NCI-H1105 treated with DMSO at 0.1 percent for 48 hours (cell line): ENCODE data around the gene TNFSF8.

Experiments
- DNase-seq: peaks from one replicate; lab custom pipeline; 2025; lab: John Stamatoyannopoulos, UW

TNFSF8 gene

GRCh38 chr9:114930056-114930812 lies at the start of gene TNFSF8:
Gene TNFSF8, minus strand, starts transcription at chr9:114930591. Its CDS starts 288 bp downstream, at chr9:114930303.
- no peak for DNase-seq

- DNase-seq = no peak
These were observed 42.8 kb upstream of the TNFSF8 start for GRCh38 chr9:114973216-114973615.

GRCh38 chr9:114972510-114973136 lies 42.2 kb upstream of the TNFSF8 start:
- no peak for DNase-seq

- no peak for DNase-seq
These were observed 38.9 kb upstream of the TNFSF8 start for GRCh38 chr9:114969269-114969668.

DNA sequence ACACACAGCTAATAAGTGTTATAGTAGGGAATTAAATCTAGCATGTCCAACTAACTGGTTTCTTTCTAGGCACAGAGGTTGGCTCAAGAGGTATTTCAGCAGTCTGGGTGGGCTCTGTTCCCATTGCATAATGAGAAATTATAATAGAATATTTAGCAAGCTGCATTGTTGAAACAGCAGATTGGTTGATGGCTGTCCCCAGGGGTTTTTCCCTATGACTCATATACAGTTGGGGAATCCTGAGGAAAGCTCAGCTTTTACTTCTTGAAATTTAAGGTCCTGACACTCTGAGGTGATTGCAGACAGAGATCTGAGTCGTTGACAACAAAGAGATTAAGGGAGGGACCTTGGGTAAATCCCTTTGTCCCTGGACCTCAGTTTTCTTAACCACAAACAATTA lies 38.3 kb upstream of the TNFSF8 start:
- DNase-seq = no peak

GRCh38 chr9:114965564-114965963 lies 35.2 kb upstream of the TNFSF8 start:
- DNase-seq = no peak

DNA sequence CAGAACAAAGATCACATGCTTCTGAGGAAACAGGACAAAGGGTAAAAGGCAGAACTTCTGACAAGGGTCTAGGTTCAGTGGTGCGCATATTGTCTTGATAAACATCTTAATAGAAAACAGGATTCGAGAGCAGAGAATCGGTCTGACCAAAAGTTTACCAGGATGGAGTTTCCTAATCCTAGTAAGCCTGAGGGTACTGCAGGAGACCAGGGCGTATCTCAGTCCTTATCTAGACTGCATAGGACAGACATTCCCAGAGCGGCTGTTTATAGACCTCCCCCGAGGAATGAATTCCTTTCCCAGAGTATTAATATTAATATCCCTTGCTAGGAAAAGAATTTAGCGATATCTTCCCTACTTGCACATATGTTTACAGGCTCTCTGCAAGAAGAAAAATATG lies 32.4 kb upstream of the TNFSF8 start:
- DNase-seq = no peak

DNA sequence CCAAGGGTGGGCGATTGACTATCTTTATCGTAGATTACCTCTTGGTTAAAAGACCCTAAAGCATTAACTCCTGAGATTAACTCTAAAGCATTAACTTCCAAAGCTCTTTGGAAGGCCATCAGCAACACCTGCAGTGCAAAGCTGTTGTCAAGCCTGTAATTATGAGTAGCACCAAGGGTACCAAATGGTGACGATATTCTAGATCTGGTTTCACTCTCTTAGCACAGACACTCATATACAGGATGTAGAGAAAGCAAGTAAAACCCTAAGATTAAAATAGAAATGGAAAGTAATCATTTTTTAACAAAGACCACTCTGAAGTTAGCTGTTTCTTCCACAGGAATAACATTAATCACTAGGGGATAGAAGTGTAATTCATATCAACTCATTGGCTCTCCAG lies 29.9 kb upstream of the TNFSF8 start:
- no peak for DNase-seq

- DNase-seq = no peak
These were observed 28.4 kb upstream of the TNFSF8 start for GRCh38 chr9:114958844-114959235.

DNA sequence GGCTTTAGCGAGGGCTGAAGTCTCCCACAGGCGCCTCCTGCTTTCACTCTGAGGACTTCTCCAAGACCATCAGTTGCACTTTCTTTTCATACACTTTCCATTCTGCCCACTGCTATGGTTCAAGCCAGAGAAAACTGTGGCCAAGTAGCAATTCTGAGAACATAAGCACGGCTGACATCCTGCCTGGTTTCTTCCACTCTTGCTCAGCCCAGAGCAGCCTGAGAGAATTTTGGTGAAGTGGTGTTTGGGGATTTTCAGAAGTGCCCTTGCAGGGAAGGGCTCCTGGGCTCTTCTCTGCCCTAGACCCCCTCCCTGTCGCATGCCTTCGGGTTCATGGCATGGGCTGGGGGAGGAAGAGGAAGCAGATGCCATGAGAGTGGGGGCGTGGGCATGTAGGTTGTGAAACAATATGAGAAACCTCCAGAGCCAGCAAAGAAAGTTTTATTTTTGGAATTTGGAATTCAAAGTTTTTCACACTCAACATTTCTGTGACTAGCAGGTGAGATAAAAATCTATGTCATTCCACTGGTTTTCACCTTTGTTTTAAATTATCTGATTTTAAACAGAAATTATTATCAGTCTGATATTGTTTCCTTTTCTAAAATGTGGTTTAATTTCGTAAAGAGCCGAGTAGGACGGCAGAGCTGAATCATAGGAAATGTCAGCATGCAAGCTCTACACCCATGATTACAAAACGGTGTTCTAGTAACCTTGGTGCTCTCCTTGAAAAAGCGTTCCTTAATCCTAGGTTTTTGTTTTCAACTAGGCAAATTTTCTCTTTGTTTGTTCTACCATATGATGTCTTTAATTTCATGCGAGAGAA lies 27.8 kb upstream of the TNFSF8 start:
- DNase-seq = no peak

DNA sequence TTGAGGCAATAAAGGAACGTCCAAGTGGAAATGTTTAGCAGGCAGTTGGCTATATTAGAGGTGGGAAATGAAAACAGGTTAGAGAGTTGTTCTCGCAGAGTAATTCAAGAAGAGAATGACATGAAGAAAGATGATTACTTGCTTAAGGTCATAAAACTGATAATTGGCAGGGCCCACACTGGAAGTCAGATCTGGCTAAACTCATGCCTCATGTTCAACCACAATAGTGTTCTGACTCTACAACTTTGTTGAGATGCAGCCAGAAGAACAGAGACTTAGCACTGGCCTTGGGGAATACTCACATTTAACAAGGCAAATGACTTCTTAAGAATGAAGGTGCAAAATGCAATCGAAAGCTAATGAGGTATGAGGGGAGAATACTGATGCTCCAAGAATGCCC lies 27.2 kb upstream of the TNFSF8 start:
- no peak for DNase-seq

DNA sequence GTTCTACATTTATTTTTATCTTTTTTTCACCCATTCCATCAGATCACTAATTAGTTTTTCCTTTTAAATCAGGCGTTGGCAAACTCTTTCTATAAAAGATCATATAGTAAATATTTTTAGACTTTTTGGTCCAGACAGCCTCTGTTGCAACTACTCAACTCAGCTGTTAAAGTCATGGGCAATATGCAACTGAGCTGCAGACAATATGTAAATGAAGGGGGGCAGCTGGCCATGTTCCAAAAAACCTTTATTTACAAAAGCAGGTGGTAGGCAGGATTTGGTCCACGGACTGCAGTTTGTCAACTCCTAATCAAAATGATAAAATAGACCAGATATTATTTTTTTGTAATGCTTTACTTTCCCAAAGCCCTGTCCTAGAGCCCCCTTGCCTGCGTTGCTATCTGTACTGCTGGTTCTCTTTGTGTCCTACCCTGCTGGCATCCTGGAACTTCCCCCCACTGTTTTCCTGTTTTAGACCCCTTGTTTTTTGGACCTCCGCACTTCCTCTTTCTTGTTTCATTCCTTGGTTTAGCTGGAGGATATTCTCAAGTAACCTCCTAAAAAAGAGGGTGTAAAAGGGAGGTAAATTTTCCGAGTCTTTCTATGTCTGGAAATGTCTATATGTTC lies 24.7 kb upstream of the TNFSF8 start:
- peak; percentile 24 for DNase-seq

- no peak for DNase-seq
These were observed 23.6 kb upstream of the TNFSF8 start for GRCh38 chr9:114953959-114954358.

- DNase-seq = no peak
These were observed 22.7 kb upstream of the TNFSF8 start for GRCh38 chr9:114953046-114953445.

DNA sequence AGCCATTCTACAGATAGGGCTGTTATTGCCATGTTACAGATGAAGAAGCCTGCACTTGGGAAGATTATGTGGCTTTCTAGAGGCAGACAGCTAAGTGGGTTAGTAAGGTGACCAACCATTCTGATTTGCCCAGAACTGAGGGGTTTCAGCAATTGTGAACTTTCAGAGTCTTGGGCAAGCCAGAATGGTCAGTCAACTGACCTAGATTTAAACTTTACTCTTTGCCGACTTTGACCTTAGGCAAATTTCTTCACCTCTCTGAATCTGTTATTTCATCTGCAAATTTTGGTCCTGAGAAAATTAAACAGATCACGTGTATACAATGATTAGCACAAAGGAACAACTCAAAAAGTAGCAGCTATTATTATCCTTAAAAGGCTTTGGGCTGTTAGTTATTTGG lies 20.4 kb upstream of the TNFSF8 start:
- no peak for DNase-seq

DNA sequence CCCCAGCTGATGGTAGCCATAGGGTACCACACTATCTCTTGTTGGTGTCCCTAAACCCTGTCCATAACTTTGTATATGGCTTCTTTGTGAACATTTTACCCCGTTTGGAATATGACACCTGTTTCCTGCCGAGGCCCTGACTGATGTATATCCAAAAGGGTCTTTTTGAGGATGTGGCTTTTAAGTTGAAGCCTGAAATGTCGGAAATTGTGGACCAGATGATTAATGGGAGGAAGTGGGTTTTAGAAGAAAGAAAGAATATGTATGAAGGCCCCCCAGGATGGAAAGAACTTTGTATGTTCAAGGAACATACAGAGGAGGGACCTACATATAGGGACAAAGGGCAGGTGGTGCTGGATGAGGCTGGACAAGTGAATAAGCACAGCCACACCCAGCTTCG lies 16.7 kb upstream of the TNFSF8 start:
- DNase-seq = no peak

DNA sequence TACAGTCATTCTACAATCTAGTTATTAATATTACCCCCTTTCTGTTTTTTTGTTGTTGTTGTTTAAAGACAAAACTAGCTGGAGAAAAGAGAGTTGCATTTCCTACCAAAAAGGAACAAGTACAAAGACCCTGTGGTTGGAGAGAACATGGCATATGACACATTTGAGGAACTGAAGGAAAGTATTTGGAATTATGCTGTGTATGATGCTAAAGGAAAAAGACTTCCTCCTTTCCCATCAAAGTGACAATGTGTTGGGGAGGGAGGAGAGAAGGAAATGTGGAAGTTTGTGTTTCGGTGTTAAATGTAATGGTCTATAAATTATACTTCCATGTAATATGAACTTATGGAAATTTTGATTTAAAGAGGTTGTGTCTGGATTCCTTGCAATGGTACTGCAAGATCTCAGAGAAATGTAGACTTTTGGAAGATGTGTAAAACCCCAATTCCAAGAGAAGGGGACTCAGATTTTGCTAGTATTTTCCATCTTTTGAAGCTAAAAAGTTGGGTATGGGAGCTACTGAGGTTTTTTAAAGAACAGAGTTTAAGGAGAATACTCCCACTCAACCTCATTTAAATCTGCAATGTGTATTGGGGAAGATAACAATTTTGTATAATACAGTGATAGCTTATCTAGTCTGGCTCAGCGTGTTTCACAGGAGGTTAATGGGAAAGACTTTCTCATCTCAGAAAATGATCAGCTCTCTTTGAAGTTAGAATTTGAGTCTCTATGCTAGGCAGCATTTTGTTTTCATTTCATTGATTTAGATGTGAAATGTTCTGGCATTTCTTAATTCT lies 15.4 kb upstream of the TNFSF8 start:
- no peak for DNase-seq

- DNase-seq = no peak
These were observed 11.0 kb upstream of the TNFSF8 start for GRCh38 chr9:114941376-114941775.

DNA sequence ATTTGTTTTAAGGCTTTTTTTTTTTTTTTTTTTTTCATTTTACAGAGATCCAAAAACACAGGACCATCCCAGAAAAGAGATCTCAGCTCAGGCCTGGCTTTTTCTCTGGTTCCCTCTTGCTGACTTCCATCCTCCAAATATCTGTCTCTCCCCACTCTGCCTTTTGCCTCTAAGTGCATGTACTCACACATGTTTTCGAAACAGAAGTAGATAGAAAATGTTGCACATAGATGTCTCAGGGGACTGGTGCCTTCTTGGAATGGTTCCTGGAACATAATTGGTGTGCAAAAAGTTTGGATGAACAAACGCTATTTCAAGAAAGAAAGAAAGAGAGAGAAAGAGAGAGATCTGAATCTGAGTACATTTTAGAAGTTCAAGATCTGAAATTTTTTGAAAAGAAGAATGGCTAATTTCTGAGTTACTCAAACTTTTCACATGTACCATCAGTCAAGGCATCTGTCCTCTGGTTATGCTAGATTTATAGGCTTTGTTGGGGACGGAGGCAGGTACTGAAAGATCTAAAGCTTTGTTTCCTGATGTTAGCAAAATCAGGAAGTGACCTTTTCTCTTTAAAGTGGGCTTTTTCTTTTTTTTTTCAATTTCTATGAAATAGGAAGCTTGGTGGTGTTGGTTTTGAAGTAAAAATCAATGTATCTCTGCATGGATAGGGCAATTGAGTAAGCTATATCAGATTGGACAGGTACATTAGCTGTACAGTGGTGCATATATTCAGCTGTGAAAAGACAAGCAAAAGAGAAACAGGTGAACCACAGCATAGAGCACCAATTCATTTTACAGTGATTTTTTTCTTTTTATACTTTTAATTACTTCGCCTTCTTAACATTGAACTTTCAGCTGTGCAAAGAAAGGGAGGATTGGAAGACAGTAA lies 8.5 kb upstream of the TNFSF8 start:
- DNase-seq = no peak

- no peak for DNase-seq
These were observed 7.1 kb upstream of the TNFSF8 start for GRCh38 chr9:114937516-114937915.

DNA sequence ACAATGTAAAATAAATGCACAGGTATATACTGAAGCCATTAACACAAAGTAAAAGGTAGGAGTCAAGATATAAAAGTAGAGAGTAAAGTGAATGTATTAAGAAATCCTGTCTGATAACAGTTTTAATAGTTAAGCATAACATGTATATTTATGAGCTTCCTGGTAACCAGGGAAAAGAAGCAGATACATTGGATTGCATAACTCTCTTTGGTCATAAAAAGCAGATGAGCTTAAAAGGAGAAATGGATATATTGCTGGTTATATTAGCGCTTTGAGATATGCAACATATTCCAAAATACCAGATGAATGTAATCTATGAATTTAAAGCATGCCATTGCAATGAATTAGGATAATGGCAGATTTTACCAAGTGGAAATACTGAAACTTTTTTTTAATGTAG lies 6.2 kb upstream of the TNFSF8 start:
- DNase-seq = no peak
